ENCODE data around the gene EDEM1. TPM values are rescaled to one million over a fixed set of nuclear protein-coding genes. Genes with fewer than 3 reads are reported as not detected.

EDEM1 gene
- total RNA-seq, 1 experiment from 2014 or later, result 65.9 TPM

GRCh38 chr3:5188419-5189221 lies 1.1 kb downstream of the EDEM1 start:
- no peak for TF ChIP-seq CTCF (IDR thresholded peaks at IDR 0.05; ENCODE audit: unreplicated experiment)
- CTCF ChIA-PET, result interaction anchor here (0.5 kb wide), 1 partner anchor 749 kb away, joined by 3 read pairs; no protein-coding TSS in a partner anchor

GRCh38 chr3:5190147-5190791 lies 2.8 kb downstream of the EDEM1 start:
- DNase-seq, result no peak
- CTCF ChIA-PET, result no interaction called here
- Mint-ChIP-seq H3K36me3 (ENCODE audit: insufficient read depth, unreplicated experiment) (peaks cover 65% of the 10 kb centered on the region), H3K4me1 (ENCODE audit: low read depth, unreplicated experiment) (peaks cover 36% of the 10 kb centered on the region), H3K4me3 (ENCODE audit: low read depth, unreplicated experiment) (peak overlapping the region; percentile 74), H3K27me3 (ENCODE audit: unreplicated experiment) (no peaks in the 10 kb centered on the region), H3K27ac (ENCODE audit: unreplicated experiment) (no peak overlapping the region), H3K9me3 (ENCODE audit: low read depth, unreplicated experiment) (no peaks in the 10 kb centered on the region)
- no peak for TF ChIP-seq CTCF (IDR thresholded peaks at IDR 0.05; ENCODE audit: unreplicated experiment)
- BruUV-seq (replicated peaks), result no TSS peak
- intact Hi-C loops (cut with micrococcal nuclease; ENCODE audit: unreplicated experiment), result no loop called here

More at GRCh38 chr3:5188419-5189221, 1.1 kb downstream of the EDEM1 start:
- Mint-ChIP-seq H3K36me3 (ENCODE audit: insufficient read depth, unreplicated experiment) (peaks cover 57% of the 10 kb centered on the region), H3K27ac (ENCODE audit: unreplicated experiment) (peak overlapping the region; percentile 89), H3K4me1 (ENCODE audit: low read depth, unreplicated experiment) (peaks cover 19% of the 10 kb centered on the region), H3K9me3 (ENCODE audit: low read depth, unreplicated experiment) (no peaks in the 10 kb centered on the region), H3K4me3 (ENCODE audit: low read depth, unreplicated experiment) (peak overlapping the region; percentile 74), H3K27me3 (ENCODE audit: unreplicated experiment) (no peaks in the 10 kb centered on the region)
- TSS peak; percentile 31 for BruUV-seq (replicated peaks)
- intact Hi-C loops (cut with micrococcal nuclease; ENCODE audit: unreplicated experiment), result no loop called here
- DNase-seq, result peak; percentile 27

GRCh38 chr3:5191555-5192304 lies 4.2 kb downstream of the EDEM1 start:
- Mint-ChIP-seq H3K27ac (ENCODE audit: unreplicated experiment) (peak overlapping the region; percentile 4), H3K9me3 (ENCODE audit: low read depth, unreplicated experiment) (no peaks in the 10 kb centered on the region), H3K4me1 (ENCODE audit: low read depth, unreplicated experiment) (peaks cover 43% of the 10 kb centered on the region), H3K4me3 (ENCODE audit: low read depth, unreplicated experiment) (peak overlapping the region; percentile 11), H3K36me3 (ENCODE audit: insufficient read depth, unreplicated experiment) (peaks cover 68% of the 10 kb centered on the region), H3K27me3 (ENCODE audit: unreplicated experiment) (no peaks in the 10 kb centered on the region)
- TF ChIP-seq CTCF (IDR thresholded peaks at IDR 0.05; ENCODE audit: unreplicated experiment), result no peak
- intact Hi-C loops (cut with micrococcal nuclease; ENCODE audit: unreplicated experiment), result no loop called here
- DNase-seq, result no peak
- CTCF ChIA-PET, result no interaction called here
- no TSS peak for BruUV-seq (replicated peaks)

- Mint-ChIP-seq H3K27ac (ENCODE audit: unreplicated experiment) (peak overlapping the region; percentile 4), H3K27me3 (ENCODE audit: unreplicated experiment) (no peaks in the 10 kb centered on the region), H3K36me3 (ENCODE audit: insufficient read depth, unreplicated experiment) (peaks cover 68% of the 10 kb centered on the region), H3K9me3 (ENCODE audit: low read depth, unreplicated experiment) (no peaks in the 10 kb centered on the region), H3K4me3 (ENCODE audit: low read depth, unreplicated experiment) (peak overlapping the region; percentile 11), H3K4me1 (ENCODE audit: low read depth, unreplicated experiment) (peaks cover 53% of the 10 kb centered on the region)
- intact Hi-C loops (cut with micrococcal nuclease; ENCODE audit: unreplicated experiment), result no loop called here
- no peak for TF ChIP-seq CTCF (IDR thresholded peaks at IDR 0.05; ENCODE audit: unreplicated experiment)
- no peak for DNase-seq
- CTCF ChIA-PET, result no interaction called here
- BruUV-seq (replicated peaks), result no TSS peak
These were observed 5.3 kb downstream of the EDEM1 start for GRCh38 chr3:5192571-5193365.
